HG02970 (cell line): ENCODE results near the gene CORO7.
"Not testable (repeated sequence)": the region's sequence is repeated elsewhere in the genome, so short reads cannot be mapped to it uniquely, and the experiment has no call there.

ENCODE experiments used
- ATAC-seq: cut with Tn5 transposase; IDR thresholded peaks from one replicate; pipeline ENCODE4 v1.9.1; 2021; ENCODE audit warnings: mild to moderate bottlenecking, moderate library complexity, moderate number of reproducible peaks; ENCODE audit not compliant: unreplicated experiment, low FRiP score

The CORO7 gene

DNA sequence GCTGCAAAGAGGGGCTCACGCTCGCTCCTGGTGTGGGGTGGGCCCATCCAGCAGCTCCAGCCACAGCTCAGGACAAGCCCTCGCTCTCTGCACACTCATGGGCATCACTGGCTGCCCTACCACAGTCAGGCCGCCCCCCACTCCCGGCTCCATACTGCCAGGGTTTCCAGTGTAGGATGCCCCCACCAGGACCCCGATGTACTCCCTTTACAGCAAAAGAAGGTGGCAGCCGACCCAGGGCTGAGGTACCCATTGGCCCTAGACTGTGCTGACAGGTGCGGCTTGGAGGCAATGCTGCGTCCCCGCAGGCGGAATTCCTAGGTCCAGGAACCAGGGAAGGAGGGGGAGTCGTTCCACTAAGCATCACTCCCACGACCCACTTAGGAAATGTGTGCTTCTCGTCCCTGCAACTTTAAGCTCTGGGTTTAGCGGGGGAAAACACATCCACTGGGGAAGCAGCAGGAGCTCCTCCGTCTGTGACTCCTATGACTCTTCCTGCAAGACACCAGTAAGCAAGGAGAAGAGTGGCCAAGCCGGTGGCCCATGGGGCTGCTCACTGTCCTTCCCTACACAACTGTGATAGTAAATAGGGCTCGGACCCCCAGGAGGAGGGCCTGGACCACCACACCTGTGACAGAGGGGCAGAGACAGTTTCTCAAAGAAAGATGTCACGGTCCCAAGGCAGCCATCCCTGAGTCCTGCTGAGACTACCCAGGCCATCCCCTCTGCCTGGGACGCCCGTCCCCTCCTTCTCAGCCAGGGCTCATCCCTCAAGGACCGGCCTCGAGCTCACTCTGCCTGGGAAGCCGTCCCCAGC is 13.1 kb downstream of the CORO7 start:
- no peak for ATAC-seq

DNA sequence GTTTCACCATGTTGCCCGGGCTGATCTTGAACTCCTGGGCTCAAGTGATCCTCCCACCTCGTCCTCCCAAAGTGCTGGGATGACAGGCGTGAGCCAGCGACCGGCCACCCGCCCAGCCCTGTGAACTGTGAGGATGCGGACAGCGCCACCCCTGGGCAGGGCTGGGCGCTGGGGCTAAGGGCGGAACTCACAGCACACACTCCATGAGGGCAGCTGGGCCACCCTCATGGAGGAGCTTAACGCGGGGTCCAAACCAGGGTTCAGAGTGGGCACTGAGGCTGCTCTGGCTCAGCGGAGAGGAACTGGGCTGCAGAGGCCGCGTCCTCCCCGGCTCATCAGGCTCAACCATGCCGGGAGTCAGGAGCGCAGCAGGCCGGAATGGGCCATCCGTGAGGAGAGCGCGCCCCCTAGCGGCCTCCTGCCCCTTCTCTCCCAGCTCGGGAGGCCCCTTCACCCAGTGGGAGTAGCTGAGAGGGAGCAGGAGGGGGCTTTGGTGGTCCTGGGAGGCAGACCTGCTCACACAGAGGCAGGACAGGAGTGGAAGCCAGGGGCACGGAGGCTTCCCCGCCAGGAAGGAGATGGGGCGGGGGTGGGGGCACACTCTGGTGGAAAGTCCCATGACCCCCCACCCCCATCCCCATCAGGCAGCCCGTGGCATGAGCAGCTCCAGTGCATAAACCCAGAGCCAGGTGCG is 13.8 kb downstream of the CORO7 start:
- ATAC-seq, result no peak

DNA sequence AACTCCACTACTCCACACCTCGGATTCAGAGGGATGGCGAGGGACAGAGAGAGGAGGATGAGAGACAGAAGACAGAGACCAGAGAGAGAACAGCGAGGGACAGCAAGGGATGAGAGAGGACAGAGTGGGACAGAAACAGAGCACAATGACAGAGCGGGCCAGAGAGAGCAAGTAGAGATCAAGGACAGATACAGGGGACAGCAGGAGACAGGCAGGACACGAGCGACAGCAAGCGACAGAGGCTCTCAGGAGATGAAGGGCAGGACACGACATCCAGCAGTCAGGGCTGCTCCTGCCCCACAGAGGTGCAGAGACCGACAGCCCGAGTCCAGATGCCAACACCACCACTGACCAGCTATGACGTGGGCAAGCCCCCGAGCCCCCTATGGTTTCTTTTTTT is 14.9 kb downstream of the CORO7 start:
- ATAC-seq, result no peak

DNA sequence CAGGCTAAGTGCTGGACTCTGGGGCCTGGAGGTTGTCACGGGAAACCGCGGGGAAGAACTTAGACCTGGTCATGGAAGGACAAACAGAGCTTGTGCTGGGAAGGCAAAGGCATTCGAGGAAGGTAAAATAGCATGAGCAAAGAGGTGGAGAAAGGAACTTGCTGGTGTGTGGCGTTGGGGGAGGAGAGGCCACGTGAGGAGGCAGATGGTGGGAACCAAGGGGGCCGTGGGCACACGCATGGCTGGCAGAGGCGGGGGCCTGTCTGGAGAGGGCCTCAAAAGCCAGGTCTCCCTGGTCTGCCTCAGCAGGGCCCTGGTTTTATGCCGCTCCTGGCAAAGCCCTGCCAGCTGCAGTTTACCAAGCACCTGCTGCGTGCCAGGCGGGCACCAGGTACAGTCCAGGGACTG is 15.3 kb downstream of the CORO7 start:
- no peak for ATAC-seq

DNA sequence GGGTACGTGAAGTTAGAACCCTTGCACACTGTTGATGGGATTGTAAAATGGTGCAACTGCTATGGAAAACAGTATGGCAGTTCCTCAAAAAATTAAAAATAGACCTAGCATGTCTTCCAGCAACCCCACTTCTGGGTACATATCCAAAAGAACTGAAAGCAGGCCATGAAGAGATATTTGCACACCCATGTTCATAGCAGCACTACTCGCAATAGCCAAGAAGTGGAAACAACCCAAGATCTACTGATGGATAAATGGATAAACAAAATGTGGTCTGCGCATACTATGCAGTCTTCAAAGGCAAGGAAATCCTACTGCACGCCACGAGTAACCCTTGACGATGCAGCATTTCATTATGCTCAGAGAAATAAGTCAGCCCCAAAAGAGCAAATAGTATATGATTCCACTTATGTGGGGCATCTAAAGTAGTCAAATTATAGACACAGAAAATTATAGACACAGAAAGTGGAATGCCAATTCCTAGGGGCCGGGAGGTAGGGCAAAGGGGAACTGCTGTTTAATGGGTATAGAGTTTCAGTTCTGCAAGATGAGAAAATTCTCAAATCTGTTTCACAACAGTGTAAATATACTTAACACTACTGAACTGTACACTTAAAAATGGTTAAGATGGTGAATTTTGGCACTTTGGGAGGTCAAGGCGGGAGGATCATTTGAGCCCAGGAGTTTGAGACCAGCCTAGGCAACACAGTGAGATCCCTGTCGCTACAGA is 17.2 kb downstream of the CORO7 start:
- no peak for ATAC-seq

DNA sequence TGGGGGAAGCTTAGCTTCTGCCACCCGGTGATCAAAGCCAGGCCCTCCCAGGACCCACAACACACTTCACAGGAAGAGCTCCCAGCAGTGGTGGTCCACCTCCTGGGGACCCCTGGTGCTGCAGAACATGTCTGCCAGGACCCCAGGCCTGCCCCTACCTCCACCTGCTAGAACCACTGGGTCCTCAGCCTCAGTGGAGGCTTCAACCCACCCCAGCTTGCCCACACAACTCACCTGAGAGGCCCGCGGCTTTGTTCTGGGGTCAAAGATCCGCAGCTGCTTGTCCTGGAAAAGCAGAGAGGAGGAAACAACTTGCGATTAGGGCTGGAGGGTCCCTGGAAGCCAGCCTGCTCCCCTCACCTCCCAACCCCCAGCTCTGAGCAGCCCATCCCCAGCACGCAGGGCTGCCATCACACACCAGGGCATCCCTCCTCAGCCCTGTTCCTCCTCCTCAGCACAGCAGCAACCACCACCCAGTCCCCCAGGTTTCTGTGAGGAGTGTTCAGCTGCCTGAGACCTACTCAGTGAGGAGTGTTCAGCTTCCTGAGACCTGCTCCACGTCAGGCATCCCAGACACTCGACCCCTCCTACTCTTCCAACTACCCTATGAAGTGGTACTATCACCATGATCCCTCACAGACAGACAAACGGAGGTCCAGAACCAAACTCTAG is 21.2 kb downstream of the CORO7 start:
- ATAC-seq, result no peak

DNA sequence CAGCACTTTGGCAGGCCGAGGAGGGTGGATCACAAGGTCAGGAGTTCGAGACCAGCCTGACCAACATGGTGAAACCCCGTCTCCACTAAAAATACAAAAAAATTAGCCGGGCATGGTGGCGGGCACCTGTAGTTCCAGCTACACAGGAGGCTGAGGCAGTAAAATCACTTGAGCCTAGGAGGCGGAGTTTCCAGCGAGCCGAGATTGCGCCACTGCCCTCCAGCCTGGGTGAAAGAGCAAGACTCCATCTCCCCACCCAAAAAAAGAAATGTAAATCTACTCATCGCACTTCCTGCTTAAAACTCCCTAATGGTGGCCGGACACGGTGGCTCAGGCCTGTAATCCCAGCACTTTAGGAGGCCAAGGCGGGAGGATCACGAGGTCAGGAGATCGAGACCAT is 22.5 kb downstream of the CORO7 start:
- ATAC-seq, result not testable (repeated sequence)

DNA sequence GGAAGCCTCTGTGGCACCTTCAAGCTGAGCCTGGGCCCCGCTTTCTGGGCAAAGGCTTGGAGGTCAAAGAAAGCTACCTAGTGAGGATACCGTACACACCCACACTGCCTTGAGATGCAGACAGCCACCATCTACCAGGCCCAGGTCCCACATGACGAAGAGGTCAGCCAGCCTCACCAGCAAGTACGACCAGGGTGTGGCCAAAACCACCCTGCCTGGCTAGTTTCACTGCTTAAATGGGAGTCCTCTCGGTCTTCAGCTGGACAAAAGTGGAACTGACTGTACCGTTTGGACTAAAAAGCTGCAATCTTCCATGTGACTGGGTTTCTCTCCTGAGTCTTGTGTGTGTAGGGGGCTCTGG is 23.2 kb downstream of the CORO7 start:
- ATAC-seq, result no peak

DNA sequence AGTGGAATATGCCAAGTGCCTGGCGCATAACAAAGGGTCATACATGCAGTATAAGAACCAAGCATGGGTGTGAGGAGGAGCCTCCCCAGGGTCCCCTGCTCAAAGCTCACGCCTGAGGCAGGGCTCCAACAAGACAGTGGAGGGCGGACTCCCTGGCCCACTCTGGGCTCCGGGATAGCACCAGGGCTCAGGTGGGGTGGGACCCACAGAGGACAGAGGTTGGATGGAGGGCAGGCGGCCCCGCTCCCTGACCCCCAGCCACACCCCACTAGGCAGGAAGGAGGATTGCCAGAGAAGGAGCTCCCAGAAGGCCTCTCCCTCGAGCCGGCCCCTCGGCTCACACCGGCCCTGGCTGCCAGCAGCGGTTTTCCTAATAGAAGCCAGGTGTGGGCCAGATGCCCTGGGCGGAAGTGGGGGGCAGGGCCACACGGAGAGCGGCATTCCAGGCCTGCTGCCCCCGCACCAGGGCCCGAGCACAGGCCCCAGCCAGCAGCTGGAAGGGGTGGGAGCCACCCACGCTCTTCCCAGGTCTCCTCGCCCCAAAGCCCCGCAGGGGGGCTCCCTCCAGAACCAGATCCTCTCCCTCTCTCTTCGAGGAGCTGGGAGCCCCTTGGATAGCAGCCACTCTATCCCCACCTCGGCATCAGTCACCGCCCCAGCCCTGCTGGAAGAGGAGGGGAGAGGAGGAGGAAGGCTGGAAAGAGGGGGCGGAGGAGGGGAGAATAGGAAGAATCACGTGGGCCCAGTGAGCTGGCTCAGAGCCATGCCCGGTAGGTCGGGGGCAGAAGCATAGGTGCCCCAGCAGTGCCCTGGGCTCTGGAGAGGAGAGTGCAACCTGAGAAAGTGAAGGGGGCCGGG is 23.8 kb downstream of the CORO7 start:
- ATAC-seq, result no peak

DNA sequence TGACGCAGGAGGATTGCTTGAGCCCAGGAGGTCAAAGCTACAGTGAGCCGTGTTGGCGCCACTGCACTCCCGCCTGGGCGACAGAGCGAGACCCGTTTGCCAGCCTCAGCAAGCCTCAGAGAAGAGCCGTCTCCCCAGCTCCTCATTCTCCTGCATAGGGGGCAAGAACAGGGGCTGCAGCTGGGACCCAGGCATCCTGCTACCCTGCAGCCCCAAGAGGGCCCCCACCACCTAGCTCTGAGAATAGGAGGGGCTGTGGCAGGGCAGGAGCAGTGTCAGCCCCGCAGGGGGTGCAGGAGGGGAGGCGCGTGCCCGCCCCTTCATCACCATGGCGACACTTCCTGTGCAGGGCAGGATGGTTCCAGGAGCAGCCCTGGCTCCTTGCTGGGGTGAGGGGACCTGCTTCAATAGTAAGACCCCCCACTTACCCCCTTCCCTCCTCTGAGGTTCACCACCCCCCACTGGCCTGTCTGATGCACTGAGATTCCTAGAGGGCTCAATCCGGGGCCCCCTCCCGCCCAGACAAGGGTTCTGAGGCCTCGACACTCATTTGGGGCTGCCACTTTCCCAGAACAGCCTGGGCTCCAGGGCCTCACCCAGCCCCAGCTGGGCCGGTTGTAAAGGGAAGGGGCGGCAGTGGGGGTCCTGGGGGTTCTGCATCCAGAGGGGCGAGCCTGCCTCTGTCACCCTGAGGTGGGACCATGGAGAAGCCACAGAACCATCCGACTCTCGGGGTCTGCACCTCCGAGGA is 24.6 kb downstream of the CORO7 start:
- no peak for ATAC-seq

DNA sequence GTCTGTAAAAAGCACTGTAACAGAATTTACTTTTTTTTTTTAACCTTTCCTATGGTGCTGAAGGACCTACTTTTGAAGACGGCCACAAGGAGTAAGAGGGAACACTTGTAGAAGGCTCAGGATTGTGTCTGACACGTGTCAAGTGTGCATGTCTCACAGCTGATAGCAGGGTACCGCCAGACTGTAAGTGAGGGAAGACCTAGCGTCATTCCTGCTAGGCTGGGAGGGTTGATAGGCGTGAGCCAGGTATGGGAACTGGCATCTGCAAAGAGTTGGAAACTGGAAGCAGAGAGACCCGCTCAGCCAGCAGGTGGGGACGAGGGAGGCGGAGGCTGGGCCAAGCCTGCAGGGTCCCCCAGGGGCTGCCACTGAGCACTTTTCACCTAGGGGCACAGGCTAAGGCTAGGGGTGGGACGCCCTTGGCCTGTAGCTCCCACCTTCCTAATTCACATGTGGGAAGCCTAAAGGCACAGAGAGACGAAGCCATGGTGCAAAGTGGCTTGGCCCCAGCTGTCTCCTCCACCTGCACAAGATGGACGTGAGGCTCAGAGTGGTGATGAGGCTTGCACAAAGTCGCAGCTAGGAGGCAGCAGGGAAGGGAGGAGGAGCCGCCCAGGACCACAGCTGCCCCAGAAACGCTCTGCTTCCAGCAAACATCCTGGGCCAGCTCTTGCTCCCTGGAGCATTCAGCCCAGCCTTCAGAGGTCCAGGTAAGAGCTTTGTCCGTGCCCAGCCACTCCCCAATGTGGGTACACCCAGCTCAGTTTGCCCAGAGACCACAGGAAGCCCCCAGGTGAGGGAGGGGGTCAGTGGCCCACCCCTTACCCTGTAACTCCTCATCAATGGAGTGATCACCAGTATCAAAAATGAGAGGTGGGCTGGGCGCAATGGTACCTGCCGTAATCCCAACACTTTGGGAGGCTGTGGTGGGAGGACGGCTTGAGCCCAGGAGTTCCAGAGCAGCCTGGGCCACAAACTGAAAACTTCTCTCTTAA is 25.8 kb downstream of the CORO7 start:
- ATAC-seq, result no peak

DNA sequence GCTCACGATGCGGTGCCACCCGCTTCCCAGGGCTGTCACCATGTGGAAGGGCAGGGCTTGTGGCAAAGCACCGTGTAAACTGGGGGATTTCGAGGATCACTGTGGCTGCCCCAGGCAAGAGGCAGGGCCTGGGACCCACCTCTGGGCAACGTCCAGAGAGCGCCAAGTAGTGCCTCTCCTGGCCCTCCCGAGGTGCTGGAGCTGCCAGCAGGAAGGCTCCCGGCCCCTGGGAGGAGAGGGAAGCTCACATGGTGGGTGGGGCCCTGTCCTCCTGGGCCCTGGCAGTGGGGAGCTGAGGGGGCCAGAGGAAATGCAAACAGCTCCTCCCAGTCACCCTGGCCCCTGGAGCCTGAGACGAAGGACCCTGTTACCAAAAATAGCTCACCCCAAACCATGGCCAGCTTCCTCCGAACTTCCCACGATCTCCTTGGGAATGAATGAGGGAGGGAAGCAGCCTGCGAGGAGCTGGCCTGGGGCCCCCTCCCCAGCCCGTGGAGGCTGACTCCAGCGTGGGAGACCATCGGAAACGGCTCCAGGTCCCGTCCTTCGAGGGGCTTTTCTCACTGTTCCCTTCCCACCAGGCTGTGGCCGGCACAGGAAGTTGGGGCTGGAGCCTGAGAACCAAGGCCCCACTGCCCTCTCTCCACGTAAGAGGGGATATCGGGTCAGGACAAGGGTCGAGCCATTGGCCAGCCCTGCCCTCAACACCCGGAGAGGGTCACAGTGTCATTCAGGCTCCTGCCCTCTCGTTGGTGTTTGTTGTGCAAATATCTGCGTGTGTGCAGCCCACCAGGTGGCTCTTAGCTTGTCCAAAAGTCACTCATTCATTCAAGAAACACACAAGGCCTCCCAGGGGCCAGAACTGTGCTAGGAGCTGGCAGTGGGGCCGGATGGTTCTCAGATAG is 27.1 kb downstream of the CORO7 start:
- ATAC-seq, result no peak

DNA sequence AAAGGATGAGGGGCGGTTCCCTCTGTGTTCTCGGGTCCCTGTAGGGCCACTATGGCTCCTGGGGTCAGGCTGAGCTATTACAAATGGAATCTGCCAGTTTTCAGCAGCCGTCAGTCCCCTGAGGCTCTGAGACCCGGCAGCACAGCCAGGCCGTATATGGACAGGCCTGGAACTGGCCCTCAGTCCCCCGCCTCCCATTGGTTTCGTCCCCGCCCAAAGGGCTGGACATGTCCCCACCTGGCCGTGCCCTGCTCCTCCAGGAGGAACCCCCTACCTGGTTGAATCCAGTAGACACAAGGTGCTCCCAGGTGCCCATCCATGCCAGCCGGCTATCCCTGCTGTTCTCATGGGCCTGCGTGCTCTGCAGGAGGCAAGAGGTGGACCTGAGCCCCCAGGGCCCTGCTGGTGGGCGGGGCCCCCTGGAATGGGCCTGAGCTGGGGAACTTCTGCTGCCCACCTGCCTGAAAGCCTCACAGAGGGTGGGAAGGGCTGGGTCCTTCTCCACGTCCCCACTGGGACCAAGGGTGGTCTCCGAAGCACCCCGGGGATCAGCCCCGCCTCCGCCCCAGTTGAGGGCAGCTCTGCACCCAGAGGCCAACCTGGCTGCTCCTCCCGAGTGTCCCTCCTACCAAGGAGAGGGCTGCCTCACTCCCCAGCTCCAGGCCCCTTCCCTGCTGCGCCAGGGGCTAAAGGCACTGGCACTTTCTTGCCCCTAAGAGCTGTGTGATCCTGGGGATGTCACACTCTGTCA is 27.9 kb downstream of the CORO7 start:
- no peak for ATAC-seq

DNA sequence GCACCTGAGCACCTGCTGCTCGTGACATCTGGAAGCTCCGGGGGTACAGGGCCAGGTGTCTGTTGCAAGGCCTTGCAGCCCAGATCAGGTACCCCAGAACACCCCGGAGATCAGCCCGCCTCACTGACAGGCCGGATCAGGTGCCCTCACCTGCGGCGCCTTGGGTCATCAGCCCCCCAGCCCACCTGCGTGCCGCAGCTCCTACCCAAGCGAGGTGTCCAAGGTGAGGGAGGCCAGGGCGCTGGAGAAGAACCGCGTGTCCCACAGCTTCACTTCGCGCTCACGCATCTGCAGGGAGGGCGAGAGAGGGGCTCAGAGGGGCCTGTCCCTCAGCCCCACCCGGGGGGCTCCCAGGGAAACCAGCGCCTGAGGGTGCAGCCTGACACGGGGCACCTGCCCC is 28.6 kb downstream of the CORO7 start:
- ATAC-seq, result no peak

DNA sequence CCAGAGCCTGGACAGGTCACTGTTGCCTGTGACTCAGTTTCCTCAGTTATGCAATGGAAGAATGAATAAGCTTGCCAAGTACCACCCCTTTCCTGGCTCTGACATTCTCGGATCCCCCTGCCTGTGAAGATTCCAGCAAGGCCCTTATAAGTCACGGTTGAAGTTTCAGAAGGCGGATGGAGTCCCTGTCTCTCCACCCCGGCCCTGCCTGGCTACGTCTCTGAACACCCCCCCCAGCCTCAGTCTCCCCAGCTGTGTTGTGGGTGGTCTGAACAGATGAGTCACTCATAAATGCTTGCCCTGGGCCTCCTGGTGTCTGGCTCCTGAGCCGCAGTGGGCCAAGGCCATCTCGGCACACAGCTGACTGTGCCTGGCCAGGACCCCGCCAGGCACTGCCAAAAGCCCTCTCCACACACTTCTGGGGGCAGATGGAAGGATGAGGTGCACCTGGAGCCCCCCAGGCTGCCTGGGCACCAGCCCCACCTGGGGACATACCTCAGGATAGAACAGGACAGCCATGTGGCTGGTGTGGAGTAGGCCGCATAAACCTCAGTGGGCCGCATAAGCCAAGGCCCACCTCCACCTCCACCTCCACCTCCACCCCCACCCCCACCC is 29.3 kb downstream of the CORO7 start:
- no peak for ATAC-seq

DNA sequence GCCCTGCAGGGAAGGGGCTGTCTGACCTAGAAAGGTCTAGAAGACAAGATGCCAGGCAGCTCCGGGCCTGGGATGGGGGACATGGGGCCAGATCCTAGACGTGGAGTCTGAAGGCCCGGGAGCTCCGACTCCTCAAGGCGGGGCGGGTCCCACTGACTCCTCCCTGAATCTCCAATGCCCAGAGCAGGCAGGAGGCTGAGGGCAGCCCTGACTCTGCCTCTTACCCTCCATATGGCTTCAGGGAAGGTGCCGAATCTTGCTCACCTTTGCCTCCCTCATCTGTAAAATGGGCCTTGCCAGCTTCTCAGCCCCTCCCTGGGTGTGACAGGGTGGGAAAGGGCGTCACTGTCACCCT is 30.0 kb downstream of the CORO7 start:
- ATAC-seq, result no peak
